Cardiac septum (tissue), 1 donor: Measurements from ENCODE around the gene KANSL1. TPM values are rescaled to one million over a fixed set of nuclear protein-coding genes. Genes with fewer than 3 reads are reported as not detected.
"Not testable (repeated sequence)": the region's sequence is repeated elsewhere in the genome, so short reads cannot be mapped to it uniquely, and the experiment has no call there.

Experiments used
- DNase-seq: peaks from one replicate; pipeline ENCODE4 v3.0.0-alpha.2; 2020; ENCODE audit warnings: low spot score
- intact Hi-C: fragments of 100-400 bp; cut with DNase I; formaldehyde crosslinking; loops from one replicate; pipeline ENCODE4 v1.14.0; 2022
- total RNA-seq: library from RNA; stranded (reverse); fragmentation: NEBNext Ultra II Directional; extraction: Animal tissue kit (Norgen Biotek cat#: 25700); gene quantifications from one replicate; pipeline ENCODE4 v1.2.1, GENCODE V29; 2021
- donor health status: DM: no; HTN: no; CAD: no.

The KANSL1 gene
- total RNA-seq, 1 donor from 2014 or later, result 33.6 TPM

DNA sequence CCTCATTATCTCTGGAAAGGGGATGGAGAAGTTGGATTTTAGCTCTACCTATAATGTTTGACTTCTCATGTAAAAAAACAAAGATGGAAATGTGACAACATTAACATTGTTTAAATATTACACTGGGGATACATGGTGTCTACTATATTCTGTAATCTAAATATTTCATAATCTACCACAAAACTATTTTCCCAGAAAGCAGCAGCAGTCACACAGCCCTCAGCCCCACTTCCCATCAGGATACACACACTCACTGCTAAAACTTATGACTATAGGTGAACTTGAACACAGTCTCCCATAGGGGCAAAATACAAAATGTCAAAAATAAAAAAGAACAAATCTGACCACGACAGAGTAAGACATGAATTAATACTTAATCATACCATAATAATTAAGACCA lies 95.7 kb downstream of the KANSL1 start:
- intact Hi-C loops, result no loop called here
- DNase-seq, result no peak

DNA sequence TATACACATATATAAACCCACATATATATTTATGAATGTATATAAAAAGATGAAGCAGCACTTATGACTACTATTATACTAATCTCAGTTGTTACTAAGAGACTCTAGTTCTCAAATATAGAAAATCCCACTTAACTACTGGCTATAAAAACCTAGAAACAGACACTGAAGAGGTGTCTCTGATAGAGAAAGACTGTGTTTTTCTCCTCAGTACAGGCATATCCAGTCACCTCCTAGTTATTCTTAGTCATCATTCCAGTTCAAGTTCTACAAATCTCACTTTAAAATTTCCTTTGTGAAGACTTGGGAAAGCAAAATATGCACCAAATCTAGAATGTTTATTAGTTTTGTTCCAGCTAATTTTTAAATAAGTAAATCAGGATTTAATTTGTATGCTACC lies 100.2 kb downstream of the KANSL1 start:
- DNase-seq, result no peak
- intact Hi-C loops, result no loop called here

DNA sequence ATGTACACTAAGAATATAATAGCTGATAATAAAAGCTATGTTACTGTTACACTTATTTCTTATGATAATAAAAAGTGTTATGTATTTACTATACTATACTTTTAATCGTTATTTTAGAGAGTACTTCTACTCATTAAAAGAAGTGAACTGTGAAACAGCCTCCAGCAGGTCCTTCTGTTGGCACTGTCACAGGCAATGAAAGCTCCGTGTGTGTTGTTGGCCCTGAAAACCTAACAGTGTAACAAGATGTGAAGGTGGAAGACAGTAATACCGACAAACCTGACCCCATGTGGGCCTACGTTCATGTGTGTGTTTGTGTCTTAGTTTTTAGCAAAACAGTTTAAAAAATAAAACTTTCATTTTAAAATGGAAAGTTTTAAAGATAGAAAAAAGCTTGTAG lies 102.4 kb downstream of the KANSL1 start:
- intact Hi-C loops, result no loop called here
- no peak for DNase-seq

DNA sequence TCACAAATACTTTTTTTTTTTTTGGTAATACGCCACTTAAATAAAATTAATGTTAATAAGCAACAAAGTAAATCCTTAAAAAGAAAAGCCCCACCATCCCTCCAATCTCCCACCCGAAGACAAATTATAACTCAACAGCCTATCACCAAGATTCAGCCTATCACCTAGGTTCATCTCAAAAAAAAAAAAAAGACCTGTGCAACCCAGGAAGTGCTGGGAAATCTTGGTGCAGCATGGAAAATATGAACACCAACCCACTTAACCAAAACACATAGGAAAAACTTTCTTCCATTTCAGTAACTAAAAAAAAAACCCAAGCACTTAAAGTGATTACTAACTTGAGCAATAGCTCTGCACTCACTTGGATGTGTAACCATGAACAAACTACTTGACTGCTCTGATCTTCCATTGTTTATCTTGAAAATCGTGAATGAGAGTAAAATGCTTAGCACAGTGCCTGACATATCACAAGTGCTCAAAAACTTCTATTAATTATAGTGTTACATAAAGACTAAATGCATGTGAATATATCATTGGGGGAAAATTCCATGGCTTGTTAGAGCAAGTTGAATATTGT lies 103.8 kb downstream of the KANSL1 start:
- no peak for DNase-seq

DNA sequence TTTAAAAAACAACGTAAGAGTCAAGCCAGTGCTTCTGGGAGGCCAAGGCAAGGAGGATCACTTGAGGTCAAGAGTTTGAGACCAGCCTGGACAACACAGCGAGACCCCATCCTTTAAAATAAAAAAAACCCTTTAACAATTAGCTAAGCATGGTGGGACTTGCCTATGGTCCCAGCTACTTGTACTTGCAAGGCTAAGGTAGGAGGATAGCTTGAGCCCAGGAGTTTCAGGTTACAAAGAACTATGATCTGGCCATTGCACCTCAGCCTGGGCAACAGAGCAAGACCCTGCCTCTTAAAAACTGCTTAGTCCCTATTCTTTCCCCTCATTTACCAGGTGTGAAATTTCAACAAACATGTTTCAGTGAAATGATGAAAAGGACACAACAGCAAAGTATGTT lies 104.6 kb downstream of the KANSL1 start:
- no peak for DNase-seq
- intact Hi-C loops, result no loop called here

More for the DNA sequence above, 103.8 kb downstream of the KANSL1 start:
- intact Hi-C loops, result no loop called here

DNA sequence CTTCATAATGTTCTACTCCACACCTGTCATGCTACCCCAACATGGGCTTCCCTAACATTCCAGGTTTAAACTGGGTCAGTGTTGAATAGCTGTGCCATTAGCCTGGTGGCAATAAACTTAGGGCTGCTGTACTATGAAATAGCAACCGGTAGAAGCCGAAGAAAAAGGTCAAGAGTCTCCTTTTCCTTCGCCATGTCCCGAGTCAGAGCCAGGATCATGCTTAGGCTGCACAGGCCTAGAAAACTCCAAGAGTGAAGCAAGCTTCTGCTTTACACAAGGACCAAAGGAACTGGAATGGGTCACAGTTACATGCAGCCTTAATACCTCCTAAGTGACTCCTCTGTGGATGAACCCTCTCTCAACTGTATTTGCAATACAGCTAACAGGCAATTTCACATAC lies 105.4 kb downstream of the KANSL1 start:
- intact Hi-C loops, DNase-seq: not testable (repeated sequence)

DNA sequence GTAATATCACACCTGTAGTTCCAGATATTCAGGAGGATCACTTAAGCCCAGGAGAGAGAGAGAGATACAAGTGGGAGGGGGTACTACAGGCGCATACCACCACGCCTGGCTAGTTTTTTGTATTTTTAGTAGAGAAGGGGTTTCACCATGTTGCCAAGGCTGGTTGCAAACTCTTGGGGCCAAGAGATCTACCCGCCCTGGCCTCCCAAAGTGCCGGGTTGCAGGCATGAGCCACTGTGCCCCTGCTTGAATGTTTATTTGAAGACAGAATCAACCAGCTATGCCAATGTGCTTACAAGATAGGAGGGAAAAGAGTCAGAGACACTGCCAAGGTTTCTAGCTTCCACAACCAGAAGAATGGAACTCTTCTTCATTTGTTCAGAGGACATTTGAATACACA lies 106.4 kb downstream of the KANSL1 start:
- intact Hi-C loops, result no loop called here
- DNase-seq, result no peak

DNA sequence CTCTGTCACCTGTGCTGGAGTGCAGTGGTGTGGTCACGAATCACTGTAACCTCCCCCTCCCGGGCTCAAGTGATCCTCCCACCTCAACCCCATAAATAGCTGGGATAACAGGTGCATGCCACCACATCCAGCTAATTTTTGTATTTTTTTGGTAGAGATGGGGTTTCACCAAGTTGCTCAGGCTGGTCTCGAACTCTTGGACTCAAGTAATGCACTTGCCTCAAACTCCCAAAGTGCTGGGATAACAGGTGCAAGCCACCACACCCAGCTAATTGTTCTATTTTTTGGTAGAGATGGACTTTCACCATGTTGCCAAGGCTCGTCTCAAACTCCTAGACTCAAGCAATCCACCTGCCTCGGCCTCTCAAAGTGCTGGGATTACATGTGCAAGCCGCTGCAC lies 107.7 kb downstream of the KANSL1 start:
- no peak for DNase-seq
- intact Hi-C loops, result no loop called here

DNA sequence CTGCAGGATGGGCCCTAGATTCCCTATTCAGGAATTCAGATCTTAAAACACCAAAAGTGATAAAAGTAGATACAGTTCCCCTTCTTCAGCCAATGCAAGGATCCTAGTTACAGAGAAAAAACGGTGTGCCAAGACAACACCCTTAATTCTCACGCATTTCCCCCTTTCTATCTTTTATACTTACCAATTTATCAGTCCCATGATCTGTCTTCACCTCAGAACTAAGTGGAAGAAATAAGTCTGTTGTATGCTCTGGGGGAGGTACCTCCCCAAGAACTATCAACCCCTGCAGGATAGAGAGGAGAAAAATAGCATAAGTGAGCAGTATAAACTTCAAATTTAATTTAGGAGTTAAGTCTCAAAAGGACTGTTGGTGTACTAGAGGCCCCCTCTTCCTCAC lies 111.0 kb downstream of the KANSL1 start:
- DNase-seq, result no peak

DNA sequence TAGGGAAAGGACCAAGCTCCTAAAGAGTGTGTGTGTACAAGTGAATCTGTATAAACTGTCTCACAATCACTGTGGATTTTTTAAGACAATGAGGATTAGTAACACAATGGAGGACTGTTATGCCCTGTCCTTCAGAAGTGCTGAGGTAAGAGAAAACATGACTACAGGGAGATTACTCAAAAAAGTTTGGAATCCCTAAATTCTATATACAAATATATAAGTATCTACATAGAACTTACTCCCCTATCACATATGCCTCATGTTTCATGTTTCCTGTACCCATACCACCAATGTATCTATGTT lies 112.3 kb downstream of the KANSL1 start:
- intact Hi-C loops, result no loop called here
- DNase-seq, result no peak

More for the DNA sequence above, 111.0 kb downstream of the KANSL1 start:
- intact Hi-C loops, result no loop called here

DNA sequence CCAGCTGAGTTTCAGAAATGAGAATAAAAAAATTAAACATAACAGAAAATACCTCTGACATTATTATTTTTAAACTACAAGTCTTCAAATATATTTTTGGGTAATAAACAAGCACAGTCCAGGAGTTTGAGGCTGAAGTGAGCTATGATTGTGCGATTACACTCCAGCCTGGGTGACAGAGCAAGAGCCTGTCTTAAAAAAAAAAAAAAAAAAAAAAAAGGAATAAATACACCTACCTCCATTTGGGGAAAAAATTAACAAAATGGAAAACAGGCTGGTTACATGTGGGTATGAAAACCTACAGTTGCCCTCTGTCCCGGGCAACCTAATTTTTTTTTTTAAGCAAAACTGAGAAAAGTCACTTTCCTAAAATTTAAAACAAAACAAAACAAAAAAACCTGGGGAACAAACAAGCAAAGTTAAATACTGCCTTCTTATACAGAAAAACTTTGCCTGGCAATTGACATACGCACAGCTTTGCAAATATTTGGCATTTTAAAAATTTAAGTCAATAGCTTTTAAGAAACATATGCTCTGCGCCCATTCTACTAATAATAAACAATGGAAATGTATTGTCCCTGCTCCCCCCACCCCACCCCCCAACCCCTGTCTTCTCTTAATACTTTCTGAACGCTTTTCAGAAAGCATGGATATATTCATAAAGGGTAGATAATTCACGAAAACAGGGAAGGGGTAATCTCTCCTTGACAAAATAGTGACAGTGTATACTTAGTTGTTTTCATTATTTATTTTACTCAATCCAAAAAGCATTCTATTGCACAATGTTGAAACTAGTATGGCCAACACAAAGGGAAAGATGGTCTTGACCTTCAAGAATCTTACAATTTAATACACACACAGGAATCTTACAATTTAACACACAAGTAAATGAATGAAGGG lies 112.9 kb downstream of the KANSL1 start:
- no peak for DNase-seq
- intact Hi-C loops, result no loop called here

DNA sequence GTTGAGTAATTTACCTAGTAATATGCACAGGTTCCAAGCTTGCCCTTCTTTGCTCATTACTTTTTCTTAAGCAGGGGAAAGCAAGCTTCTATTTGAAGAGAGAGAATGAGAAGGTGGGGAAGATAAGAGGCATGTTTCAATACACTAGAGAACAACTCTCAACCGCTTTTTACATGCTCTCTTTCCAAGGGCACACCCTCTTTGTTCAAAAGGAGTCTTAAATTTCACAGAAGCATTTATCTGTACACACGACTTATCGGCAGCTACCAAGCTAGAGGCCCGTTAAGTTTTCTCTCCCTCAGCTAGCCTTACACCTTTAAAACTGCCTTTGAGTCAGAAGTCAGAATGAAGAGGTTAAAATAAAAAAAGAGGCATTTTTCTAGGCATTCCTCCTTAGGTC lies 114.6 kb downstream of the KANSL1 start:
- intact Hi-C loops, result no loop called here
- DNase-seq, result no peak

DNA sequence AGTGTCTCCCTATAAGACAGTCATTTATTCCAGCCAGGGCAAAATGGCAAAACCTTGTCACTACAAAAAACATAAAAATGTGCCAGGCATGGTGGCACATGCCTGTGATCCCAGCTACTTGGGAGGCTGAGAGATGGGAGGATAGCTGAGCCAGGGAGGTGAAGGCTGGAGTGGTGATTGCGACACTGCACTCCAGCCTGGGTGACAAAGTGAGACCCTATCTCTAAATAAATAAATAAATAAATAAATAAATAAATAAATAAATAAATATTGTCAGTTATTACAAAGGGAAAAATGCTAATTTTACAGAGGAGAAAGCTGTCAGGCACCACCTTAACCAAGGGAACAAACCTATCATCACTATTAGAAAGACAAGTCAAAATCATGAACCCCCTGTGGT lies 118.7 kb downstream of the KANSL1 start:
- DNase-seq, result no peak
- intact Hi-C loops, result no loop called here

DNA sequence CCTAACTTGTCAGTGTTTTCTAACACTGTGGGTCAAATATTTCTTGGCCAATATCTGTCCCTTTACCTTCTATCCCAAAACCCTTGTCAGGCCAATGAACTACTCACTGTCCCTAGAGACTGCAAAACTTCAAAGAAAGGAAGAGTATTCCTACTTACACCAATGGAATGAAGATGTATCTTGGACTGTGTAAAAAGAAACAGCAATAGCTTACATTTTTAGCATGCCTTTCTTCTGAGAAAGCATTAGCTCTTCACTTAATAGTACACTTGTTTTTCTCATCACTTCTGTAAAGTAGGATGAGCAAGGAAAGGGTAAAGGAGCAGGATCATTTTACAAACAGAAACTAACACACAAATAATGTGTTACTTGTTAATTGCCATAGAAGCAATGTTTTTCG lies 120.2 kb downstream of the KANSL1 start:
- no peak for DNase-seq
- intact Hi-C loops, result no loop called here

DNA sequence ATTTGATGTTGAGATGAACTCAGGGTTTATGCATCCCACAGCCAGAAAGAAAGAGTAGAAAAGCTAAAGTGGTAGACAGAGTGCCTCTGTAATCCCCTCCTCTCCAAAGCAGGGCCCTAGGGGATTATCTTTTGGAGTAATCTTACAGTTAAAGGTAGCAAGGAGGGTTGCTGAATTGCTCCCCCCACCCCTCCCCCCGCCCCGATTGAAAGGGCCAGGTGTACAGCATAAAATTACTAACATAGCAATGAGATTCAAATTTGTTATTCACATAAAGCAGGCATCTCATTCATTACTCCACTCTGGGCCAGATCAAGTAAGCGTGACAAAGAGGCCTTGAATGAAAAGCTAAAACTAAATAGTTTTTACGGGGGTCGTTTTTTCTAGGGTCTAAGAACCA lies 121.4 kb downstream of the KANSL1 start:
- intact Hi-C loops, result no loop called here

DNA sequence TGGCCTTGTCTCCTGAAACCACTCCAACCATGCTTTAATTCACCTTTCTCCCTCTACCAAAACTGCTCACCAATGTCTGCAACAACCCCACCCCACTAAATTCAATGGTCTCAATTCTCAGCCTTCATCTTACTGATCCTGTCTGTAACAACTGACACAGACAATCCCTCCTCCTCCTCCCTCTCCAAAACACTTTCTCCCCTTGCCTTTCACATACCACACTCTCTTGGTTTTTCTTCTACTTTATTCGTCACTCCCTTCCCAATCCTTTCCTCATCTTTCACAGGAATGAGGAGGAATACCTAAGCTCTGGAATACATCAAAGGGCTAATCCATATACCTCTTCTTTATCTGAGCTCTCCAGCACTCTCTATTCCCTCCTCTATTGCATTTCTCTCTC lies 128.8 kb downstream of the KANSL1 start:
- intact Hi-C loops, result no loop called here
- no peak for DNase-seq

More for the DNA sequence above, 121.4 kb downstream of the KANSL1 start:
- DNase-seq, result no peak

DNA sequence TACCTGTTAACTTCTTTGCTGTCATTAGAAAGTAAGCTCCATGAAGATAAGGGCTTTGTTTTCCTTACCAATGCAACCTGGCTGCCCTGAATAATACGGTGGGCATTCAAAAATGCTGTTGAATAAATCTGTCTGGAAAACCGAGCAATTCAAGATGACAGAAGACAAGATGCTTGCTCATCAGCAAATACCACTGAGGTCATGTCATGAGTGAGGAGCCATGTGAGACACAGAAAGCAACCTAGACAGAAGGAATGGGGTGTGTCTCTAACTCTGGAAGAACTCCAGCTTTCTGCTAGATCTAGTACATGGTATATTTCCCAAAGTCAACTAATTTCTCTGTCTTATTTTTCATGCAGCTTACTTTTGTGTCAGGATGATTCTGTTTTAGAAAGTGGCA lies 130.0 kb downstream of the KANSL1 start:
- no peak for DNase-seq
- intact Hi-C loops, result no loop called here

DNA sequence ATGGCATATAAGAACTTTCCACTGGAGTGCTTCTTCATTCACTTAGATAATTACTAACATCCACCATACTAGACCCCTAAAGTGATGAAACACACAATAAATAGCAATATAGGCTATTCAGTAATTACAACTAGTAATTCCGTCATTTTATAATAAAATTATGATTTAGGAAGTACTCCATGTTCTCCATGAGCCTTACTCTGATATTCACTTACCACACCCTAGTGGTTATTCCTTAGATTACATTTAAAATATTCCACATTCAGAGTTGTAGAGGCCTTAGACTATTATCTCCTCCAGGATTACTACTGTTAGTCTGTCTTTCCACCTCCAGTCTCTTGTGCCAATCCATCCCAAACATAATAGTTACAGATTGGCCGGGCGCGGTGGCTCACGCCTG lies 131.8 kb downstream of the KANSL1 start:
- DNase-seq, result no peak
- intact Hi-C loops, result no loop called here

DNA sequence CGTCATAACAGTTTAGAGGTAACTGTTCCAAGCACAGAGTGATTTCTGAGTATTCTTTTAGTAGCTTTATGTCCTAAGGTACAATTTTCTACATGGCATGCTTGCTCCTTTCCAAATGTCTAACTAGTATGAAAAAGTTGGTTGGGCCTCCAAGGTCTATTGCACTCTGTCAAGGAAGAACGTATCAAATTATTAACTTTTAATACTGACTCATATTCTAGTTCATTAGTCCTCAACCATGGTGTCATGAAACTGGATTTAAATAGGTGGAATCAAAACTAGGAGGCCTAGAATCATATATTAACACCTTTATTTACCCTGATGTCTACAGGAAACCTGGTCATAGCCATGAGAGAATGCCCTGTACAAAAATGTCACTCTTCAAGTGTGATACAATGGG lies 132.8 kb downstream of the KANSL1 start:
- no peak for DNase-seq
- intact Hi-C loops, result no loop called here

DNA sequence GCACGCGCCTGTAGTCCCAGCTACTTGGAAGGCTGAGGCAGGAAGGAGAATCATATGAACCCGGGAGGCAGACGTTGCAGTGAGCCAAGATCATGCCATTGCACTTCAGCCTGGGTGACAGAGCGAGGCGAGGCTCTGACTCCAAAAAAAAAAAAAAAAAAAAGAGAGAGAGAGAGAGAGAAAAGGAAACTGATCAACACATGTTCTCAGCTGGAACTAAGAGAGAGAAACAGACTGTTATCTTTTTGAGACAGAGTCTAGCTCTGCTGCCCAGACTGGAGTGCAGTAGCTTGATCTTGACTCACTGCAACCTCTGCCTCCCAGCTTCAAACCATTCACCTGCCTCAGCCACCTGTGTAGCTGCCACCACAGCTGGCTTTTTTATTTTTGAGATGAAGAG lies 133.7 kb downstream of the KANSL1 start:
- intact Hi-C loops, result no loop called here
- no peak for DNase-seq

DNA sequence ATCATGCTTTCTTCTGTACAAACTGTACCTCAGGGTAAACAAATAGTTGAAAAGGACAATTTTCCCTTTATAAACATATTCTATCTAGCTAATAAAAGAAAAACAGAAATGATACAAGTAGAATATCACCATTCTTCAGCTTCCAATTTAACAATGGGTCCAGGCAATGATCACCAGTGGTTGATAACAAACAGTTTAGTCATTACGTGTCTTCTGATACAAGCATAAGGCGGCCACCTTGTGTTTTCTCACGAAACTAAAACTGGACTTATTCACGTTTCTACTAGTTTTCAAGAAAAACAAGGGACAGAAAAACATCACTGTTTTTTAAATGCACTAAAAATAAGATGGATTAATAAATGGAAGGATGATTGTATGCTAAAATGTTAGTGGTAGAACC lies 135.9 kb downstream of the KANSL1 start:
- no peak for DNase-seq
- intact Hi-C loops, result no loop called here
